GM19324 (cell line): Measurements from ENCODE around the gene RXRG.
"Not testable (repeated sequence)": the region's sequence is repeated elsewhere in the genome, so short reads cannot be mapped to it uniquely, and the experiment has no call there.

Source experiments
- ATAC-seq: cut with Tn5 transposase; IDR thresholded peaks from one replicate; pipeline ENCODE4 v1.9.1; 2021; ENCODE audit warnings: mild to moderate bottlenecking, moderate library complexity; ENCODE audit not compliant: unreplicated experiment, low FRiP score

Gene RXRG

DNA sequence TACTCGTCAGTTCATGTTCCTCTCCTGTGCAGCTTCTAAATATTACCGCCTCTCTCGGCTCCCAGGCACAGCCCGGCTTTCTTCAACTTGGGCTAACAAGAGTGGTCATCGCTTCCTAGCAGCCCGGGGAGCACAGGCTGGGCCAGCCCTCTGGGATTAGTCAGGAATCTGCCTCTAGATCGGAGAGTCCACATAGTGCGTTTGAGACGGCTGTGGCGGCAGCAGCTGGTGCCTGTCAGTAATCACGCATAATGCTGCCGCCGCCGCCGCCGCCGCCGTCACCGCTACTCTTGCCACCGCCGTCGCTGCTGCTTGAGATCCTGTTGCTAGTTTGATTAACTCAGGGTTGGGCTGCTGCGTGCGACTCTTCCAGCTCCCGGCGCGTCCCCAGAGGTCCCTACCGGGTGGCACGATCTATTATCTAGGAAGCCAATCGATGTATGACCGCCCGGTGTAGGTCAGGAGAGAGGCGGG, at the start of gene RXRG:
TSS of gene RXRG (minus strand) at position 230 of the 474 bp plus-strand sequence. CDS start 233 bp downstream, outside the sequence.
- ATAC-seq: no peak

GRCh38 chr1:165492845-165493373, 48.0 kb upstream of the RXRG start:
- ATAC-seq: no peak

DNA sequence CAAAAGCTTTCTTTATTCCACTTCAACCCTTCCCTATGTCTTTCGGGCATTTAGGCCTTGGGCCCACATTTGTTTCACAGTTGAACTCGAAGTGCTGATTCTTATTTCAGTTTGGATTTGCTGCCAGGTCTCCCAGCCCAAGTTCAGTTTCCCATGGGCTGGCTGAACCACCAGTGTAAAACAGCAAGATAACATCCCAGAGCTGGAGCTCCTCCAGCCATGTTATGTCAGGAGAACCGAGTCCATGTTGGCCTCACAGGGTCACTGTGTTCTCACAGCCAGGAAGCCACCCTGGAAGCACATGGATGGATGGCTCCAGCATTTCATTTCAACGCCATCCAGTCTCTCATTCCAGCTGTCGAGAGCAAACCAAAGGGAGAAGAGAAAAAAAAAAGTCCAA, 45.2 kb upstream of the RXRG start:
- ATAC-seq: no peak

DNA sequence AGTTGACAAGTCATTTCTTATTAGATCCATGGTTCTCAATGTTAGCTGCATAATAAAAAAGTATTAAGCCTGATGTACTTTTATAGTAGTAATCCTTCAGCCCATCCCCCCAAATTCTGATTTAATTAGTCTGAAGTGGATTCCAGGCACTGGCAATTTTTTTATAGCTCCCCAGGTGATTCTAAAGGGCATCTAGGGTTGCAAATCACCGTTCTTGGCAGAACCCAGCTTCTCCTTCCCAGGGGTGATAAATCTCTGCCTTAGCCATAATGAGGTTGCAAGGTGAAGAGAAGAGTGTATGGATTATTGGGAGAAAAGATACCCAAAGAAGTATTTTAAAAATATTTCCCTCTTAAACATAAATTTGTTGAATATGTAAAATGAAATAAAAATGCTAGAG, 43.0 kb upstream of the RXRG start:
- ATAC-seq: no peak

DNA sequence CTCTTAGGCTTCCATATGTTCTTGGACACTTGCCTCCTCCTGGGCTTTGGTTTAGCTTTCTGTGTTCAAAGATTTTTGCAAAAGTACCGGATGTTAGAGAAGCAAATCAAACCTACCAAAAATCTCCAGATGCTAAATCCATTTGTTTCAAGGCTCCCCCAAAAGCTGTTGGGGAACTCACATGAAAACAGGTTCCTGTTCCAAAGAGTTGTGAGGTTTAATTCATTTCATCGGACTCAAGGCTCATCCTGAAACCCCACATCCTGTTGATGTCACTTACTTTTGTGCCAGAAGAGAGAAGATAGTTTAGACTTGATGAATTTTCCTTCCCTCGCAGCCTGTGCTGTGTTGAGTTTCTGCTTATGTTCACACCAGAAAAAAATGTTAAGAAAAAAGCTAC, 41.7 kb upstream of the RXRG start:
- ATAC-seq: no peak

- ATAC-seq: no peak
Measured at GRCh38 chr1:165485716-165486115, 40.8 kb upstream of the RXRG start.

GRCh38 chr1:165484532-165484931, 39.6 kb upstream of the RXRG start:
- ATAC-seq: no peak

DNA sequence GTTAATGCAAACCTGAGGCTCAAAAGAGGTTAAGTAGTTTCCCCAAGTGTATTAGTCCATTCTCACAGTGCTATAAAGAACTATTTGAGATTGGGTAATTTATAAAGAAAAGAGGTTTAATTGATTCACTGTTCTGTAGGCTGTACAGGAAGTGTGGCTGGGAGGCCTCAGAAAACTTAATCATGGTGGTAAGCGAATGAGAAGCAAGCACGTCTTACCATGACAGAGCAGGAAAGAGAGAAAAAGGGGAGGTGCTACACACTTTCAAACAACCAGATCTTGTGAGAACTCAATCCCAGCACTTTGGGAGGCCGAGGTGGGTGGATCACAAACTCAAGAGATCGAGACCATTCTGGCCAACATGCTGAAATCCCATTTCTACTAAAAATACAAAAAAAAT, 38.5 kb upstream of the RXRG start:
- ATAC-seq: no peak

DNA sequence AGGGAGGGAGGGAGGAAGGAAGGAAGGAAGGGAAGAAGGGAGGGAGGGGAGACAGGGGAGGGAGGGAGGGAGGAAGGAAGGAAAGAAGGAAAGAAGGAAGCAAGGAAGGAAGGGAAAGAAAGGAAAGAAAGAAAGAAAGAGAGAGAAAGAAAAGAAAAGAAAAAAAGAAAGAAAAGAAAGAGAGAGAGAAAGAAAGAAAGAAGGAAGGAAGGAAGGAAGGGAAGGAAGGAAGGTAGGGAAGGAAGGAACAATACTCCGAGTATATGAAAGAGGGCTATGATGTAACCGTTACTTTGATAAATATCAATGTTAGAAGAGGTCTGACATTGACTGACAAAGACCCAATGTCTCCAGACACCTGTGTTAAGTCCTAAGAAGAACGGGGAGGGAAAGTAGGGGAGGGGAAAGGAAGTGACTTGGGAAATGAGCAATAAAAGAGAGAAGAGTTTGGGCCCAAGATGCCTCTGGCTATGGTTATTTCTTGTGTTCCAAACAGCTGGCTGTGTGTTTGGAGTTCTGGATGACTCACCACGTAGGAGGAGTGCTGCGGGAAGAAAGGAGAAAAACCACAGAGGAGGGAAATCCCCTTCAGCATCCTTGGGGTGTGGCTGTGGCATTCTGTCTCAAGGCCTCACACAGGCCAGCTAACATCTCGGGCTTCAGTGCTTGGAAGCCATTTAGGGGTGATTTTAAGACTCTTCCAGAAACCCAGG, 37.0 kb upstream of the RXRG start:
- ATAC-seq: no peak

- no peak for ATAC-seq
Measured at GRCh38 chr1:165476776-165477175, 31.9 kb upstream of the RXRG start.

DNA sequence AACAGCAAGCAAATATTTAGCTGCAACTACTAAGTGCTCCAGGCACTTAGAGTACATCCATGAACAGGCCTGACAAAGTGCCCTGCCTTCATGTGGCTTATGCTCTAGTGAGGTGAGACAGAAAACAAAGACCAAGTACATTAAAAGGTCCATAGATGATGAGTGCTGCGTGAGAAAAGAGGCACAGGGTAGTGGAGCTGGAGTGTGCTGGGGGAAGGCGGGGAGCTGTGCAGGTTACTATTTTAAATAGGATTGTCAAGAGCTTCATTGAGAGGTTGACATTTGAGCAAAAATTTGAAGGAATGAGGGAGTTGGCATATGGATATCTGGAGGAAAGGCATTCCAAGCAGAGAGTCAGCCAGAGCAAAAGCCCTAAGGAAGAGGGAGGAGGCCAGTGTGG, 29.3 kb upstream of the RXRG start:
- no peak for ATAC-seq

GRCh38 chr1:165473081-165473480, 28.2 kb upstream of the RXRG start:
- ATAC-seq: no peak

- ATAC-seq: no peak
Measured at GRCh38 chr1:165468726-165469249, 23.9 kb upstream of the RXRG start.

DNA sequence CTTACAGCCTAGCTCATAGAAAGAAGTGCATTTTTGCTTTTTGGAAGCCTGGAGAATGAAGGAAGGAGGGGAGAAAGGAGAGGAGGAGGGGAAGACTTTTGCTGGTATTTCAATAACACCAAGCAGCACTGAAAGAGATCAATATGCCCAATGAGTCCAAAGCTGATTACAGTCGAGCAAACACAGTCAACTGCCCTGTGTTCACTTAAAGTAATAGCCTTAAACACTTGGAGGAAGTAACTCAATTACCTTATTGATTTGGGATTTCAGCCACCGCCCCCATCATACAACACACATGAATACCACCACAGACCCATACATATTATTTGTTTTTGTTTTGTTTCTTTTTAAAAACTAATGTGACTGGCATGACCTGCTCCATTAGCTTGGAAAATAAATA, 23.3 kb upstream of the RXRG start:
- no peak for ATAC-seq

- no peak for ATAC-seq
Measured at GRCh38 chr1:165467706-165468105, 22.8 kb upstream of the RXRG start.

DNA sequence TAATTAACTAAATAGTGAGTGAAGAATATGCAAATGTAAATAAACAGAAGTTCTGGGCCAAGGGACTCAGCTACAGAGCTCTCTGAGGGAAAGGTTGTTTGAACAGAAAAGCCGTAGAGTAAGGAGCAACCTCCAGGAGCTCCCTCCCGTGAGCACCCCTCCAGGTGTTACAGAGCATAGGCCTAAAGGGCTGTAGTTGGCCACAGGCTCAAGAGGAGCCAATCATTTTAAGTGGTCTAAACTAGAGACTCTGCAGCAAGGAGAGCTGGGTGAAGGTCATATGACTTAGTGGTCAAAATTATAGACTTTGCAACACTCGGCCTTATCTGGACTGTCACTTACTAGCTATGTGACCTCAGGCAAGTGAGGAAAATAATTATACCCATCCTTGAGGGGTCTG, 19.1 kb upstream of the RXRG start:
- ATAC-seq: no peak

DNA sequence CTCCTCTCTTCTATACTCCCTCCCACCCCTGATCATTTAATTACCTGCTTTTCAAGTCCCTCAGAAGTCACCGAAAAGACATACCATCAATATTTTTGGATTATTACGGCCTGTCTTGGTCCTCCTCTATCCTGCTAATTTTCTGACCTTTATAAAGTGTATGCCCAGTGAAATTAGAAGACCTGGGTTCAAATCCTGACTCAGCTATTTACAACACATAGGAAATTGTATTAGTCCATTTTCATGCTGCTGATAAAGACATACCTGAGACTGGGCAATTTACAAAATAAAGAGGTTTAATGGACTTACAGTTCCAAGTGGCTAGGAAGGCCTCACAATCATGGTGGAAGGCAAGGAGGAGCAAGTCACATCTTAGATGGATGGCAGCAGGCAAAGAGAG, 14.8 kb upstream of the RXRG start:
- not testable (repeated sequence) for ATAC-seq

DNA sequence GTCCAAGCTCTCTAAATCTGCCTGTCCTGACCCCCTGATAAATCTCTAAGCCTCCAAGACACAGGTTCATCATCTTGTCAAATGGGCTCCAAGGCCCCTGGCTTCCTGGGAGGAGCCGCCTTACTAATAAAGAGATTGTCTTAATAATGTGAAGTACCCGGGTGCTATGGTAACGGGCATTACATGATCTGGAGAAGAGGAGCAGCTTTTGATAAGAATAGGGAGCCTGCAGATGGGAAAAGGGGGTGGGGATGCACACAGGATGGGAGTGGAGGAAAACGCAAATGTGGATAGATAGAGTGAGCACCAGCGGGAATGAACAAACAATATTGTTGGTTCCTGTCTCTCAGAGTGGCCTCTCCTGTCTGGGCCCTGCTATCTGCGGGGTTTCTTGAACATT, 11.9 kb upstream of the RXRG start:
- ATAC-seq: no peak

DNA sequence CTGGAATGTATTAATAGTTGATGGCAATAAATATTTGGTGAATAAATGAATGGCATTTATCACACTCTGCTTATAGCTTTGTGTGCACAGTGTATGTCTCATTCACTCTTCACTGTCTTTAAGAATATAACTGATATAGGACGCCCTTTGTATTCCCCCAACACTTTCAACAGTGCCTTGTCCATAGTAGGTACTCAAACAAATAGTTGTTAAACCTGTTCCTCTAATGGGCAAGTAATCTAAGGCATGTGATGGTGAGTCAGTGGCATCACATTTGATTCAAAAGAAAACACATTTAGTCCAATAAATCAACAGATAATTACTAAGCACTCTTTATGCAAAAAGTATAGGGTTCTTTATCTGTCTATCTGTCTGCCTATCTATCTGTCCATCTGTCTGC, 11.2 kb upstream of the RXRG start:
- no peak for ATAC-seq

DNA sequence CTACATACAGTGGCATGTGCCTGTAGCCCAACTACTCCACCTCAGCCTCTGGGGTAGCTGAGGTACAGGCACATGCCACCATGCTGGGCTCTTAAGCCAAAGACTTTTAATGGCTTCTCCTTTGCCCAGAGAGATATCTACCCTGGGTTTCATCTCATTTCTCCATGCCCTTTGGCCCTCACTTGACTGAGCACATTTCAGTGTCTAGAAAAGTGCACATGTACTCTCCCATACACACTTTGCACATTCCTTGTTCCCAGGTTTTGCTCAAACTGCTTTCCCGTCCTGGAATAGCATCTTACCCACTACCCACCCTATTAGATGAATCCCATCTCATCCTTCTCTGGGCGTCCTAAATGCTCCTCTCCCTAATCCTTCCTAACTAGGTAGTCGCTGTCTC, 10.2 kb upstream of the RXRG start:
- ATAC-seq: no peak

DNA sequence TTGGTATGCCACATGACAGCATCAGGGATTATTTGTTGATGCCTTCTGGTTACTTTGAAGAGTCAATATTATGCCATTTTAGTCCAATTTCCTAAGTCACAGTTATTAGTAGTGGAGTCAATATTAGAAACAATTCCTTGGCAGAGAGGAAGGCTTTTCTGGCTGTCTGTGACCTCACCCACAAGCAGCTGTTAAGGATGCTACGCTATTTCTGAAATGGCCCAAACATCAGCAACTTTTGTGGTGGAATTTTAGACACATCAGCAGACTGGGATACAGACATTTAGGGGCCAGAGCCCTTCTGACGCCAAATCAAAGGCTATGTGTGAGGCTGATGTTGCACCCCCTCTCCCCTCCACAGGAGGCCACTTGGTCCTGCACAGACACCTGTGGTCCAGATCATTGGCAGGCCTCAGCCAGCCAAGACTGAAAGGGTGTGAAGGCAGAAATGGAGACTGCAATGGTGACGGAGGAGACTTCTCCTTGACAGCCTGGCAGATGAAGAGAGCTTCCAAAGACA, 9.2 kb upstream of the RXRG start:
- ATAC-seq: no peak
